ENCODE data around the gene PPIAL4G. TPM values are rescaled to one million over a fixed set of nuclear protein-coding genes. Genes with fewer than 3 reads are reported as not detected.

PPIAL4G gene
- total RNA-seq (2022; extraction: Qiagen RNA extraction; ENCODE audit: low read depth): not detected in 5 replicates

DNA sequence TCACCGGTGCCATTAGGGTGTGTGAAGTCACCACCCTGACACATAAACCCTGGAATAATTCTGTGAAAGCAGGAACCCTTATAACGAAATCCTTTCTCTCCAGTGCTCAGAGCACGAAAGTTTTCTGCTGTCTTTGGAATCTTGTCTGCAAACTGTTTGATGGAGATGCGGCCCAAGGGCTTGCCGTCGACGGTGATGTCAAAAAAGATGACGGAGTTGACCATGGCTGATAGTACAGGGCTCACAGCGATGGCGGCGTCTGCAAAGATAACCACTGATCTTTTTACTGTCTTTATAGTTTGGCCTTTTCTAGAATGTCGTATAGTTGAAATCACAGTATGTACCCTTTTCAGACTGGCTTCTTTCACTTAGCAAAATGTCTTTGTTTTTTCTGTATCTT, at the start of gene PPIAL4G:
PPIAL4G (minus strand) TSS at position 274 of the 400 bp plus-strand sequence; CDS start at position 224, 50 bp downstream.

Other genes starting within 250 kb of the PPIAL4G start
- gene NBPF14, start 112.7 kb upstream of the PPIAL4G start, total RNA-seq (2022; extraction: Qiagen RNA extraction; ENCODE audit: low read depth): 13.9 to 20.0 TPM (median 17.9 TPM) in 5 replicates

Measured in A549 treated with ZK216348 at 1 μM for 4 hours (cell line).